Endothelial cell of umbilical vein (primary cell): ENCODE results near the gene RIMS4. TPM values are rescaled to one million over a fixed set of nuclear protein-coding genes. Genes with fewer than 3 reads are reported as not detected.

ENCODE experiments used
- BruUV-seq: library from RNA; stranded (reverse); fragments of 400-500 nt; replicated peaks from 2 replicates; lab custom pipeline; 2021; lab: Mats Ljungman, UMichigan
- CTCF ChIA-PET: fragments of 300-600, 350-600 bp; sonication (Branson Sonifier 250); formaldehyde crosslinking; loops from one replicate; lab custom pipeline; 2021; ENCODE audit warnings: antibody characterized with exemption, inconsistent platforms; lab: Charles Lee
- POLR2A ChIA-PET: fragments of 300-600, 350-600 bp; sonication (Branson Sonifier 250); formaldehyde crosslinking; loops from one replicate; lab custom pipeline; 2021; ENCODE audit warnings: antibody characterized with exemption, inconsistent platforms; lab: Charles Lee
- DNase-seq: peaks from one replicate; pipeline ENCODE4 v3.0.0-alpha.2; 2011; ENCODE audit warnings: low read depth, low spot score
- FAIRE-seq: peaks from 2 replicates; lab custom pipeline; 2011; peaks lifted over from hg19 to GRCh38; lab: Jason Lieb, UNC
- H2AFZ ChIP-seq: 2 replicates; pipeline ENCODE4 v1.6.0; 2012; ENCODE audit warnings: low read depth, low read length, control low read depth, inconsistent platforms
- H3K27ac ChIP-seq: 2 replicates; pipeline ENCODE4 v1.5.1; 2011; ENCODE audit warnings: low read depth, mild to moderate bottlenecking, control low read depth, low read length, moderate library complexity; ENCODE audit not compliant: insufficient read depth
- H3K27me3 ChIP-seq, 2 experiments: 2 replicates each; pipeline versions ENCODE4 v1.6.0 to v1.6.1; 2011; ENCODE audit warnings: low read length in 2 of 2, mixed read lengths in 1 of 2; ENCODE audit not compliant: control insufficient read depth in 2 of 2, insufficient read depth in 2 of 2
- H3K36me3 ChIP-seq, 2 experiments: 2 replicates in 1 of 2; 3 replicates in 1 of 2; pipeline ENCODE4 v1.5.1; 2011; ENCODE audit warnings: low read length in 2 of 2, mild to moderate bottlenecking in 1 of 2, moderate library complexity in 1 of 2; ENCODE audit not compliant: control insufficient read depth in 2 of 2, insufficient read depth in 2 of 2; ENCODE audit errors: extremely low read depth in 1 of 2
- H3K4me1 ChIP-seq: 3 replicates; pipeline ENCODE4 v1.5.1; 2011; ENCODE audit warnings: mild to moderate bottlenecking, low read length; ENCODE audit not compliant: control insufficient read depth, insufficient read depth; ENCODE audit errors: extremely low read depth
- H3K4me2 ChIP-seq: 2 replicates; pipeline ENCODE4 v1.6.1; 2011; ENCODE audit warnings: low read length, control low read depth, mixed read lengths; ENCODE audit not compliant: insufficient read depth
- H3K4me3 ChIP-seq, 3 experiments: fragments of 200-600 bp in 1 of 3; sonication (generic), shearing (Covaris generic) in 1 of 3; replicated peaks in 1 of 3; 2 replicates each; pipeline ENCODE4 v1.5.1; 2011 to 2016; ENCODE audit warnings: control low read depth in 3 of 3, low read length in 3 of 3, mild to moderate bottlenecking in 2 of 3, inconsistent platforms in 1 of 3, low read depth in 1 of 3, moderate library complexity in 1 of 3; ENCODE audit not compliant: insufficient read depth in 1 of 3
- H3K79me2 ChIP-seq: 2 replicates; pipeline ENCODE4 v1.6.0; 2012; ENCODE audit warnings: low read length, inconsistent platforms; ENCODE audit not compliant: control insufficient read depth, insufficient read depth
- H3K9ac ChIP-seq: replicated peaks from 2 replicates; pipeline ENCODE3; 2011; ENCODE audit warnings: low read length, control low read depth; ENCODE audit not compliant: insufficient read depth; ENCODE audit errors: extremely low read depth
- H3K9me1 ChIP-seq: replicated peaks from 3 replicates; pipeline ENCODE4 v1.6.0; 2011; ENCODE audit warnings: mild to moderate bottlenecking, low read length; ENCODE audit not compliant: control insufficient read depth, insufficient read depth; ENCODE audit errors: extremely low read depth
- H3K9me3 ChIP-seq: replicated peaks from 2 replicates; pipeline ENCODE4 v1.5.1; 2012; ENCODE audit warnings: low read length, inconsistent platforms; ENCODE audit not compliant: control insufficient read depth, insufficient read depth
- H4K20me1 ChIP-seq: replicated peaks from 2 replicates; pipeline ENCODE3; 2011; ENCODE audit warnings: mild to moderate bottlenecking, low read length; ENCODE audit not compliant: control insufficient read depth, insufficient read depth; ENCODE audit errors: extremely low read depth
- CTCF ChIP-seq, 2 donors: IDR thresholded peaks; 1 replicate in 1 of 2; 2 replicates in 1 of 2; pipeline ENCODE4 v1.5.1; 2011; ENCODE audit warnings: low read length in 2 of 2, mild to moderate bottlenecking in 2 of 2, moderate library complexity in 2 of 2, control low read depth in 1 of 2, inconsistent platforms in 1 of 2, low read depth in 1 of 2; ENCODE audit not compliant: insufficient read depth in 1 of 2; ENCODE audit errors: extremely low read depth in 1 of 2
- EZH2 ChIP-seq: IDR thresholded peaks from 2 replicates; pipeline ENCODE4 v1.6.1; 2012; ENCODE audit warnings: borderline replicate concordance, low read depth, mild to moderate bottlenecking, moderate library complexity, low read length, inconsistent platforms; ENCODE audit not compliant: severe bottlenecking
- FOS ChIP-seq: IDR thresholded peaks from 2 replicates; pipeline ENCODE4 v1.6.1; 2011; ENCODE audit warnings: mild to moderate bottlenecking, low read length, moderate library complexity, borderline replicate concordance; ENCODE audit not compliant: insufficient read depth
- GATA2 ChIP-seq: IDR thresholded peaks from 2 replicates; pipeline ENCODE4 v1.7.0; 2011; ENCODE audit warnings: low read depth, mild to moderate bottlenecking, moderate library complexity, mixed read lengths, low read length; ENCODE audit not compliant: insufficient read length, insufficient read depth
- JUN ChIP-seq: IDR thresholded peaks from 2 replicates; pipeline ENCODE4 v1.6.1; 2011; ENCODE audit warnings: borderline replicate concordance, low read depth; ENCODE audit not compliant: insufficient read length, insufficient read depth
- MYC ChIP-seq: IDR thresholded peaks from one replicate; pipeline ENCODE4 v1.6.1; 2011; ENCODE audit warnings: mild to moderate bottlenecking, low read depth, low read length
- POLR2A ChIP-seq: IDR thresholded peaks from 2 replicates; pipeline ENCODE4 v1.6.1; 2012; ENCODE audit warnings: low read depth, mild to moderate bottlenecking, control low read depth, low read length
- POLR2AphosphoS5 ChIP-seq: IDR thresholded peaks from 2 replicates; pipeline ENCODE4 v1.6.1; 2012; ENCODE audit warnings: low read depth, mild to moderate bottlenecking, control low read depth, low read length, moderate library complexity; ENCODE audit not compliant: insufficient read depth
- dilution Hi-C: fragments of 300-500 bp; cut with MboI; formaldehyde crosslinking; loops from one replicate; pipeline ENCODE4 v1.15.0; 2019; ENCODE audit warnings: low sequenced_read_pairs; ENCODE audit not compliant: extremely low pct_ligation_motif_present
- intact Hi-C: fragments of 100-400 bp; cut with micrococcal nuclease; formaldehyde crosslinking; loops from one replicate; pipeline ENCODE4 v1.10.0; 2022
- polyA plus RNA-seq, 4 experiments: library from polyadenylated mRNA; depleted of rRNA in 3 of 4; stranded (reverse) in 3 of 4; unstranded in 1 of 4; fragments of >200 nt; gene quantifications; 2 replicates each; pipeline versions ENCODE4 v1.2.1 to v1.2.3, GENCODE V29; 2011 to 2012; ENCODE audit warnings: missing spikeins in 1 of 4
- total RNA-seq: library from RNA; stranded (reverse); gene quantifications from 2 replicates; pipeline ENCODE4 v1.2.3, GENCODE V29; 2021
- TF ChIP-seq, protein P1 (sequence below): IDR thresholded peaks from 2 replicates; pipeline ENCODE4 v1.6.1; 2011; ENCODE audit not compliant: insufficient read depth, insufficient read length

Gene RIMS4
- total and polyA plus RNA-seq, 2 donors (not counting 3 experiments of a cell fraction or from before 2014, with no cell fraction given) = not detected

DNA sequence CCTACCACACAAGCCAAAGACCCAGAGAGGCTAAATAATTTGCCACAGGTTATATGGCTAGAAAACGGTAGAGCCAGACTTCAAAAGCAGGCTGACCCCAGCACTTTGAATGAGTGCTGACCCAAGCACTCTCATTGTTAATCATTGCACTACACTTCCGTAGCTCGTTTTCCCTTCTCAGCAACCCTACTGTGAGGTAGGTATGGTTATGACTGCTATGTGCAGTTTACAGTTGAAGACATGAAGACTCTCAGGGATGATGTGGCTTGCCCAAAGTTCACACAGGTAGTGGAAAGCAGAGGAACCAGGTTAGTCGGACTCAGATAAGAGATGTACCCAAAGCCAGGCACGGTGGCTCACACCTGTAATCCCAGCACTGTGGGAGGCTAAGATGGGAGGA, 33.5 kb upstream of the RIMS4 start:
- intact Hi-C loops (no loop called here), dilution Hi-C loops (no loop called here)
- Histone ChIP-seq H3K36me3 (no peaks in the 10 kb centered on the region), H3K4me1 (no peaks in the 10 kb centered on the region), H3K27ac (no peak overlapping the region), H2AFZ (no peak overlapping the region), H3K79me2 (no peaks in the 10 kb centered on the region), H4K20me1 (no peaks in the 10 kb centered on the region), H3K27me3 (no peaks in the 10 kb centered on the region), H3K9ac (no peak overlapping the region), H3K9me3 (no peaks in the 10 kb centered on the region), H3K4me2 (no peak overlapping the region), H3K9me1 (no peaks in the 10 kb centered on the region), H3K4me3 (no peak overlapping the region)
- TF ChIP-seq MYC (no peak), GATA2 (no peak), JUN (no peak), EZH2 (no peak), FOS (no peak), POLR2AphosphoS5 (no peak)
- TF ChIP-seq, protein P1, sequence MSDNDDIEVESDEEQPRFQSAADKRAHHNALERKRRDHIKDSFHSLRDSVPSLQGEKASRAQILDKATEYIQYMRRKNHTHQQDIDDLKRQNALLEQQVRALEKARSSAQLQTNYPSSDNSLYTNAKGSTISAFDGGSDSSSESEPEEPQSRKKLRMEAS = no peak
- DNase-seq (no peak), FAIRE-seq (no peak)
- ChIA-PET CTCF (no interaction called here), POLR2A (no interaction called here)
- BruUV-seq = no TSS peak

DNA sequence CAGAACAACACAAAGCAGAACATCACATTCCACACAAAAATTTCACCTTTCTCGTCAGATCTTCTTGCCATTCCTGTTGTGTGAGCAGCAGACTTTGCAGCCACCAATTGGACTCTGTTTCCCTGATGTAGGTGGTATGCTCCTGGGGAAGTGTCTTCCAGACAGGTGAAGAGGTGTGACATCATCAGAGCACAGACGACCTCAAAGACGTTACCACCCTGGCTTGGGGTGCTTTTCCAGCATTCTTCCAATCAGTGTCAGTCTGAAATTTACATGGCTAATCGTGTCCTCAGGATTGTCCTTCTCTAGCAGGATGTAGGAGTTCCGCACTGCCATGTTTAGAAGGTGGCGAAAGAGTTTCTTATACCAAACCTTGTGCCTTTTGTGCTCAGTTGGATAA, 31.6 kb upstream of the RIMS4 start:
- no peak overlapping the region for H3K27ac ChIP-seq
- TF ChIP-seq MYC = no peak
- TF ChIP-seq EZH2 = no peak
- no peak for TF ChIP-seq FOS
- TF ChIP-seq, protein P1 = no peak
- TF ChIP-seq CTCF (IDR thresholded peaks at IDR 0.05; ENCODE audit: extremely low read depth in 1 of 2, insufficient read depth in 1 of 2, low read depth in 1 of 2, low read length in 2 of 2) = no peak
- TF ChIP-seq POLR2AphosphoS5 = no peak
- TF ChIP-seq JUN = no peak
- no peak for TF ChIP-seq POLR2A
- TF ChIP-seq GATA2 = no peak
- no peak for FAIRE-seq
- H2AFZ ChIP-seq = no peak overlapping the region
- no peaks in the 10 kb centered on the region for H3K9me3 ChIP-seq
- H3K36me3 ChIP-seq = no peaks in the 10 kb centered on the region
- no TSS peak for BruUV-seq
- no peak overlapping the region for H3K4me3 ChIP-seq
- no peak overlapping the region for H3K9ac ChIP-seq
- no peaks in the 10 kb centered on the region for H3K79me2 ChIP-seq
- ChIA-PET POLR2A (no interaction called here), CTCF (no interaction called here)
- no peak for DNase-seq
- dilution Hi-C loops = no loop called here
- no peaks in the 10 kb centered on the region for H3K4me1 ChIP-seq
- no peak overlapping the region for H3K4me2 ChIP-seq
- intact Hi-C loops = no loop called here
- H3K27me3 ChIP-seq = peaks cover 0 to 3% of the 10 kb centered on the region in 2 experiments
- H3K9me1 ChIP-seq = no peaks in the 10 kb centered on the region
- no peaks in the 10 kb centered on the region for H4K20me1 ChIP-seq
